ENCODE data around the gene OR4Q2. TPM values are rescaled to one million over a fixed set of nuclear protein-coding genes. Genes with fewer than 3 reads are reported as not detected.
"Not testable (repeated sequence)": the region's sequence is repeated elsewhere in the genome, so short reads cannot be mapped to it uniquely, and the experiment has no call there.

OR4Q2 gene
- not detected for total RNA-seq (ENCODE audit: unreplicated experiment)
- long read RNA-seq = 0 reads

- no peak for DNase-seq
- H3K9me3 Mint-ChIP-seq (ENCODE audit: unreplicated experiment) = peaks cover 4% of the 10 kb centered on the region
- H3K27ac Mint-ChIP-seq (ENCODE audit: unreplicated experiment) = no peak within 1 kb of the TSS
- H3K27me3 Mint-ChIP-seq (ENCODE audit: unreplicated experiment) = no peaks in the 10 kb centered on the region
- H3K36me3 Mint-ChIP-seq (ENCODE audit: unreplicated experiment) = no peaks in the 10 kb centered on the region
- no peaks in the 10 kb centered on the region for H3K4me1 Mint-ChIP-seq (ENCODE audit: low read depth, unreplicated experiment)
- TF ChIP-seq CTCF (IDR thresholded peaks at IDR 0.05; ENCODE audit: partially characterized antibody, unreplicated experiment) = no peak
- H3K4me3 Mint-ChIP-seq (ENCODE audit: unreplicated experiment) = no peak within 1 kb of the TSS
Observed at GRCh38 chr14:20001863-20002262, at the start of gene OR4Q2. Gene OR4Q2 (plus strand): TSS chr14:20002163.

- not testable (repeated sequence) for H3K27me3 Mint-ChIP-seq (ENCODE audit: unreplicated experiment); H3K36me3 Mint-ChIP-seq (ENCODE audit: unreplicated experiment); H3K4me1 Mint-ChIP-seq (ENCODE audit: low read depth, unreplicated experiment); H3K27ac Mint-ChIP-seq (ENCODE audit: unreplicated experiment); H3K4me3 Mint-ChIP-seq (ENCODE audit: unreplicated experiment); DNase-seq; H3K9me3 Mint-ChIP-seq (ENCODE audit: unreplicated experiment)
Observed at GRCh38 chr14:19969735-19970134, 32.2 kb upstream of the OR4Q2 start.

DNA sequence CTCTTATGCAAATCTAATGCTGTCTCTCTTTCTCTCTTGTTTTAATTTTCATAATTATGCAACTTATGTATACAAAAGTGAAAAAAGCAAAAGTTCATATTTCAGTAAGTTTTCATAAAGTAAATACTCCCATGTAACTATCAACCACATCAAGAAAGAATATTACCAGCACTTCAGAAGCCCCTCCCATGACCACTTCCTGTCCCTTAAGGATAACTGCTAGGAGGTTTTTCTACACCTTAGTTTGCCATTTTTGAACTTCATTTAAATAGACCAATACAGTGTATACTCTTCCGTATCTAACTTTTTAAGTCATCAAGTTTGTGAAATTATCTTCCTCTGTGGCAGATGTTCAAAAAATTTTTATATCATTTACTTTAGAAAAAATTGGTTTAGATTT is 27.1 kb upstream of the OR4Q2 start:
- Mint-ChIP-seq H3K4me1 (ENCODE audit: low read depth, unreplicated experiment) (no peaks in the 10 kb centered on the region), H3K9me3 (ENCODE audit: unreplicated experiment) (peaks cover 8% of the 10 kb centered on the region)

DNA sequence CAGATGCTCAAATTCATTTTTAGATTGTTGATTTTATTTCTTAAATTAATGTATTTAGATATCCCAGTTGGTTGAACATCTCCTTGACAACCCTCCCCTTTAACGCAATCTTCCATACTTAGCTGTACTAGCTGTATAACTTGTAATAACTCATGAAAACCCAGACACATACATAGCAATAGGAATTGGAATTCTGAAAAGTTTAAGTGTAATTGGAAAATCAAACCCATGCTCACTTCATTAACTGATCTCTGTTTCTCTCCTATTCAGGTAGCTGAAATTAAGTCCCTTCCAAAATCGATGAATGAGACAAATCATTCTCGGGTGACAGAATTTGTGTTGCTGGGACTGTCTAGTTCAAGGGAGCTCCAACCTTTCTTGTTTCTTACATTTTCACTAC is 26.7 kb upstream of the OR4Q2 start, which contains the start of gene OR4K15:
OR4K15 (plus strand) TSS at position 301 of the 400 bp plus-strand sequence; CDS start at position 301, 0 bp downstream.
- no peak for DNase-seq
- no peak for TF ChIP-seq CTCF (IDR thresholded peaks at IDR 0.05; ENCODE audit: partially characterized antibody, unreplicated experiment)
- Mint-ChIP-seq H3K4me1 (ENCODE audit: low read depth, unreplicated experiment) (no peaks in the 10 kb centered on the region), H3K9me3 (ENCODE audit: unreplicated experiment) (peaks cover 13% of the 10 kb centered on the region), H3K27ac (ENCODE audit: unreplicated experiment) (no peak within 1 kb of the TSS), H3K36me3 (ENCODE audit: unreplicated experiment) (no peaks in the 10 kb centered on the region), H3K4me3 (ENCODE audit: unreplicated experiment) (no peak within 1 kb of the TSS), H3K27me3 (ENCODE audit: unreplicated experiment) (no peaks in the 10 kb centered on the region)

More for the DNA sequence above, 27.1 kb upstream of the OR4Q2 start:
- no peak for TF ChIP-seq CTCF (IDR thresholded peaks at IDR 0.05; ENCODE audit: partially characterized antibody, unreplicated experiment)
- no peak overlapping the region for H3K4me3 Mint-ChIP-seq (ENCODE audit: unreplicated experiment)
- H3K27ac Mint-ChIP-seq (ENCODE audit: unreplicated experiment) = no peak overlapping the region
- no peak for DNase-seq
- no peaks in the 10 kb centered on the region for H3K27me3 Mint-ChIP-seq (ENCODE audit: unreplicated experiment)
- H3K36me3 Mint-ChIP-seq (ENCODE audit: unreplicated experiment) = no peaks in the 10 kb centered on the region

DNA sequence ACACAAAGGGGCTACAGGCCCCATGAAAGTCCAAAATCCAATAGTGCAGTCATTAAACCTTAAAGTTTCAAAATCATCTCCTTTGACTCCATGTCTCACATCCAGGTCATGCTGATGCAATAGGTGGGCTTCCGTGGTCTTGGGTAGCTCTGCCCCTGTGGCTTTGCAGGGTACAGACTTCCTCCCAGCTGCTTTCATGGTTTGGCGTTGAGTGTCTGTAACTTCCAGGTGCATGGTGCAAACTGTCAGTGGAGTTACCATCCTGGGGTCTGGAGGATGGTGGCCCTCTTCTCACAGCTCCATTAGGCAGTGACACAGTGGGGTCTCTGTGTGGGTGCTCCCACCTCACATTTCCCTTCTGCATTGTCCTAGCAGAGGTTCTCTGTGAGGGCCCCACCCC is 8.5 kb upstream of the OR4Q2 start:
- Mint-ChIP-seq H3K4me3 (ENCODE audit: unreplicated experiment) (no peak overlapping the region), H3K27me3 (ENCODE audit: unreplicated experiment) (no peaks in the 10 kb centered on the region), H3K4me1 (ENCODE audit: low read depth, unreplicated experiment) (no peaks in the 10 kb centered on the region), H3K36me3 (ENCODE audit: unreplicated experiment) (peaks cover 11% of the 10 kb centered on the region), H3K27ac (ENCODE audit: unreplicated experiment) (no peak overlapping the region), H3K9me3 (ENCODE audit: unreplicated experiment) (peaks cover 12% of the 10 kb centered on the region)
- DNase-seq = no peak
- TF ChIP-seq CTCF (IDR thresholded peaks at IDR 0.05; ENCODE audit: partially characterized antibody, unreplicated experiment) = no peak

All from glutamatergic neuron (in vitro differentiated cells).